Tibial artery (tissue), 4 donors: ENCODE data around the gene SLC10A6.

Experiments used
- DNase-seq, 2 donors: peaks; one replicate each; pipeline ENCODE4 v3.0.0-alpha.2; 2019
- H3K27ac ChIP-seq, 2 donors: fragments of 200-600 bp; sonication (generic) in 1 of 2; 1 replicate in 1 of 2; 2 replicates in 1 of 2; pipeline ENCODE4 v1.5.1; 2018 to 2019; ENCODE audit warnings: mild to moderate bottlenecking in 1 of 2
- H3K27me3 ChIP-seq, 2 donors: fragments of 200-600 bp; sonication (generic) in 1 of 2; one replicate each; pipeline versions ENCODE4 v1.5.1 to v1.6.0; 2016 to 2019
- H3K36me3 ChIP-seq, 3 donors: fragments of 200-600 bp; sonication (generic) in 2 of 3; one replicate each; pipeline ENCODE4 v1.5.1; 2016 to 2019; ENCODE audit warnings: mild to moderate bottlenecking in 2 of 3
- H3K4me1 ChIP-seq, 4 donors: fragments of 200-600 bp; sonication (generic) in 2 of 4; 1 replicate in 3 of 4; 2 replicates in 1 of 4; pipeline ENCODE4 v1.5.1; 2016 to 2019
- H3K4me3 ChIP-seq, 2 donors: fragments of 200-600 bp; sonication (generic) in 1 of 2; 1 replicate in 1 of 2; 2 replicates in 1 of 2; pipeline ENCODE4 v1.5.1; 2018 to 2019; ENCODE audit warnings: mild to moderate bottlenecking in 2 of 2
- H3K9me3 ChIP-seq, 3 donors: fragments of 200-600 bp; sonication (generic) in 1 of 3; one replicate each; pipeline ENCODE4 v1.5.1; 2016 to 2019
- intact Hi-C: fragments of 100-400 bp; cut with DNase I; formaldehyde crosslinking; loops from one replicate; pipeline ENCODE4 v1.15.0; 2023; ENCODE audit warnings: low total_unique reads
- TF ChIP-seq, protein P1 (sequence below), 2 experiments: fragments of 200-600 bp in 1 of 2; fragments of 450-650 bp in 1 of 2; IDR thresholded peaks; one replicate each; pipeline ENCODE4 v1.5.1; 2017 to 2019; ENCODE audit warnings: antibody characterized with exemption in 2 of 2, mild to moderate bottlenecking in 1 of 2, moderate library complexity in 1 of 2

The SLC10A6 gene

DNA sequence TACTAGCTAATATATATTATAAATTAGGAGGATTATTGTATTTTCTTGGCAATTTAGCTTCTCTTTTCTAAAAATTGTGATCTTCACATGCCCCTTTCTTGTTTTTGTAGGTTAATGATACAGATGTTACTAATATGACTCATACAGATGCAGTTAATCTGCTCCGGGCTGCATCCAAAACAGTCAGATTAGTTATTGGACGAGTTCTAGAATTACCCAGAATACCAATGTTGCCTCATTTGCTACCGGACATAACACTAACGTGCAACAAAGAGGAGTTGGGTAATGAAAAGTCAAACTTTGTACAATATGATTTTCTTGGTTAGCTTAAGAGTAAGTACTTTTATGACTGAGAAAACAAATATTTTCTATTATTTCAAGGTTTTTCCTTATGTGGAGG, 74.1 kb downstream of the SLC10A6 start:
- no peak for DNase-seq
- no peaks in the 10 kb centered on the region for H3K4me1 ChIP-seq
- H3K27me3 ChIP-seq, result no peaks in the 10 kb centered on the region
- no peak overlapping the region for H3K27ac ChIP-seq
- intact Hi-C loops, result no loop called here
- H3K4me3 ChIP-seq, result no peak overlapping the region
- H3K9me3 ChIP-seq, result no peaks in the 10 kb centered on the region
- H3K36me3 ChIP-seq, result peaks cover 19 to 45% (median 25%) of the 10 kb centered on the region in 3 donors
- TF ChIP-seq, protein P1, sequence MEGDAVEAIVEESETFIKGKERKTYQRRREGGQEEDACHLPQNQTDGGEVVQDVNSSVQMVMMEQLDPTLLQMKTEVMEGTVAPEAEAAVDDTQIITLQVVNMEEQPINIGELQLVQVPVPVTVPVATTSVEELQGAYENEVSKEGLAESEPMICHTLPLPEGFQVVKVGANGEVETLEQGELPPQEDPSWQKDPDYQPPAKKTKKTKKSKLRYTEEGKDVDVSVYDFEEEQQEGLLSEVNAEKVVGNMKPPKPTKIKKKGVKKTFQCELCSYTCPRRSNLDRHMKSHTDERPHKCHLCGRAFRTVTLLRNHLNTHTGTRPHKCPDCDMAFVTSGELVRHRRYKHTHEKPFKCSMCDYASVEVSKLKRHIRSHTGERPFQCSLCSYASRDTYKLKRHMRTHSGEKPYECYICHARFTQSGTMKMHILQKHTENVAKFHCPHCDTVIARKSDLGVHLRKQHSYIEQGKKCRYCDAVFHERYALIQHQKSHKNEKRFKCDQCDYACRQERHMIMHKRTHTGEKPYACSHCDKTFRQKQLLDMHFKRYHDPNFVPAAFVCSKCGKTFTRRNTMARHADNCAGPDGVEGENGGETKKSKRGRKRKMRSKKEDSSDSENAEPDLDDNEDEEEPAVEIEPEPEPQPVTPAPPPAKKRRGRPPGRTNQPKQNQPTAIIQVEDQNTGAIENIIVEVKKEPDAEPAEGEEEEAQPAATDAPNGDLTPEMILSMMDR (IDR thresholded peaks at IDR 0.05), result no peak
